HG03439 (cell line): ENCODE results near the gene CCL2.

ENCODE experiments used
- ATAC-seq: cut with Tn5 transposase; IDR thresholded peaks from one replicate; pipeline ENCODE4 v1.9.1; 2021; ENCODE audit warnings: mild to moderate bottlenecking, moderate library complexity; ENCODE audit not compliant: unreplicated experiment

The CCL2 gene

DNA sequence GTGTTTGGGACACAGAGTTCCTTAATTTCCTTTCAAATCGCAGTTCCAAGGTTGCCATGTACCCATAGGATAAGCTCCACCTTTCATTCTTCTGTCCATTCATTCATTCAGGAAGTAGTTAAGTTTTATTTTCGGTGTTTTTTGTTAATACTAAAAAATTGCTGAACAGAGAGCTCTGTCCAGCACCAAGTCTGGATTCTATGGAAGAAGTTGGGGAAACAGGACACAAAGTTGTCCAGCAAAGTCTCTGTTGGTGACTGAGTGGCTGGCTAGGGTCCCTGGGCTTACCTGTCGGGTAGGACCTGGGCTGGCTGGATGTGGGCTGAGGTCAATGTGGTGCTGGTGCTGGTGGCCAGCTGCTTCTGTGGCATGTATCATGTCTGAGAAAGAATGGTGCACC, 17.6 kb upstream of the CCL2 start:
- ATAC-seq = no peak

DNA sequence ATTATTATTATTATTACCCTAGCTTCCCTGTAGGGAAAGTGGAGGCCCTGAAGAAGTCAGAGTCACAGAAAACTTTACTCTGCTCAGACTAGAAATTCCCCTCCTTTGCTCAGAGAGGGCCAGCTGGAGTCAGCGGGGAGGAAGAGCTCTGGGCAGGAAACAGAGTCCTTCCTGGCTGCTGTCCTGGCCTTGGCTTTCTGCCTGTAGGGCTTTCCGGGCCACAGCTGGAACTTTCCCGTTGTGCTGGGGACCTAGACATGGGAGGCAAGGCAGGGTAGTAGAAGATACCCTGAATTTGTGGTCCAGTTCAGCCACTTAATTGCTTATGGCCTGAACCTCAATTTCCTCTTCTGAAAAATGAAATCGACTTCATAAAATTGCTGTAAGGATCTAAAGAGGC, 14.0 kb upstream of the CCL2 start:
- no peak for ATAC-seq

DNA sequence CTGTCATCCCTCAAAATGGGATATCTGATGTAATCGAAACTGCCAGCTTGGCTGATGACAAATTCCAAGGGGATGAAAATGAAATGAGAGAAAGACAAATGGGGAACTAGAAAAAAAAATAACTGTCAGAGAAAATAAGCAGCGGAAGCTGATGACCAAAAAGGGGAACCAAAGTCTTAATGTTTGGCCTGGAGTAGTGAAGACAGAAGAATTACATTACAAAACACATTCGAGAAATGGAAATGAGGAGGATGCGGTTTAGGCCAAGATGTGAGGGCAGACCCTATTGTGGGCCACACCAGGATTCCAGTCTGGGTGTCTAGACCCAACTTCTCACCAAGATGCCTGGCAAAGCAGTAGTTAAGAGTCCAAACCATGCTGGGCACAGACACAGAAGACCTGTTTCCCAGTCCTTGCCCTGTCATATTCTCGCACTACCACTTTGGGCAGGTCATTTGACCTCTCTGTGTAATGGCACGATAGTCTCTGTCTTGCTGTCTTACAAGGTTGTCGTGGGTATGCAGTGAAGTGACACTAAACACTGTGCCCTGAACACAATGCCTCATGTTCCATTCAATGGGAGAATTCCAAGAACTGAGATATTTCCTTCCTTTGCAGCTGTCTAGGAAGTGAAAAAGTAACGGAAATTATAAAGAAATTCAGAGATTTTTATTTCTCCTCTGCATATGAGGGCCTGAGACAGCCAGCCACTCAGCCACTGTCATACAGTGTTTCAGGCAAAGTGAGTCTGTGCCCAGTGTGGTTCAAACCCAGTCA, 12.3 kb upstream of the CCL2 start:
- no peak for ATAC-seq

DNA sequence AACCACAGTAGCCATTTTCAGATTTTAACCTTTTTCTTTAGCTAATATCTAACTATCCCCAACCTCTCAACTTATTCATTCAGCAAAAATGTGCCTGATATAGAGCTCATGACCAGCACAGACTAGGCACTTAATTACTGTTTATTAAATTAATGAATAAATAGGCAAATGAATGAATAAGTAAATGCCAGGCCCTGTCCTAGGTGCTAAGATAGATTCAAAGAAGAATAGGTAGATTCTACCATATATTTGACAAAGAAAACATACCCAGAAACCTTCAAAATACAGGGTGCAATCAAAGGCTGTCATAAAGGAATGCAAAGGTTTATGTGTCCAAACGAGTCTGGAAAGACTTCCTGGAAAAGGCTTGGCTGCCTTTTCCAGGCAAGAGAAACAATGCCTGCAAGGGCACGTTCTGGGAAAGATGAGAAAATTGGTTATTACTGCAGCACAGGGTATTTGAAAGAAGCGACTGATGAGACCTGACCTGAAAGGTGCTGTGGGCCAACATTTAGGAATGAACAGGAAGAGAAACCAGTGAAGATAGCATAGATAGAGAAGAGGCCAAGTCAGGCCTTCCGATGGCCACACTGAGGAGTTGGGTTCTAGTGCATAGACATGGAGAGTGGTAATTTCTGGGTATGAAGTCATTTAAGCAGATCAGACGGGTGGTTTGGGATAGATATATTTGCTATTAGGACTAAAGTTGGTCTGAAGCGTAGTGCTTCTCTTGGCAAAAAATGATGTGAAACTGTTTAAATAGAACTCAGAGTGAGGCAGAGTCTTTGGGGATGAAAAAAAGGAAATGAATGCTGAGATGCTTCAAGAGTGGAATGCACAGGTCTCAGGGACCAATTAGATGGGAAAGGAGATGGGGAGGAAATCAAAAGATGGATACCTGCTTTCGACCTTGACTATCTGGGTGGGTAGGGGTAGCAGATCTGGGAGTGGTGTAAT, 11.4 kb upstream of the CCL2 start:
- no peak for ATAC-seq

DNA sequence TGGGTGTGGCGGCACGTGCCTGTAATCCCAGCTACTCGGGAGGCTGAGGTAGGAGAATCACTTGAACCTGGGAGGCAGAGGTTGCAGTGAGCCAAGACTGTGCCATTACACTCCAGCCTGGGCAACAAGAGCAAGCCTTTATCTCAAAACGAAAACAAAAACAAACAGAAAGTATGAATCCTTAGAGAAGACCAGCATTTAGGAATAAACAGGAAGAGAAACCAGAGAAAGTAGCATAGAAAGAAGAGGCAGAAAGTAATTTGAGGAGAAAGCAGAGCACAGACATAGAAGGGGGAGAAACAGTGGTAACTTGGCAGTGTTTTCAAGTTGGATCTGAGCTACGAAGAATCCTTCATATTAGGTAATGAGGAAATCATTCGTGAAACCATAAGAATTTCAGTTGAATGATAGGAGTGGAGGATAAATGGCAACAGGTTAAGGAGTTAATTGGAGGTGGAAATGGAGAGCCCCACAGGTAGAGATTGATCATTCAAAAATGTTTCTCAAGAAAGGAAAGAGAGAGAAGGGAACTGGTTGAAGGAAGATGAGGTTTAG, 9.7 kb upstream of the CCL2 start:
- no peak for ATAC-seq

DNA sequence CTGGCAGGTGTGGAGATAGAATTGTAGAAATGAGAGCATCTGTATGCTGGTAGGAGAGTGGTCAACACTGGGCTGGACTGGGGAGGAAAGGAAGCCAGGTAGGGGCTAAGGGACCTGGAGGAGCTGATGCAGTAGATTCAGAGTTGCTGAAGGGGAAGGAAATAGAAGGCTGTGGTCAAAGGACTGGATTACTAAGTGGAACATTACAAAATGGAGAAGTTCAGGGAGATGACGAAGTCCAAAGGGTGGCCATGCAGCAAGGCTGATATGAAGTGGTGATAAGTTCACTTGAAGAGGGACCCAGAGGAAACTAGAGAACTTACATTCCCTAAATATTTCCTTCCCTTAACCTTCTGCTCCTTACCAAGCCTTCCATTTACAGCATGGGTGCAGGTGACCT, 8.6 kb upstream of the CCL2 start:
- ATAC-seq = no peak

DNA sequence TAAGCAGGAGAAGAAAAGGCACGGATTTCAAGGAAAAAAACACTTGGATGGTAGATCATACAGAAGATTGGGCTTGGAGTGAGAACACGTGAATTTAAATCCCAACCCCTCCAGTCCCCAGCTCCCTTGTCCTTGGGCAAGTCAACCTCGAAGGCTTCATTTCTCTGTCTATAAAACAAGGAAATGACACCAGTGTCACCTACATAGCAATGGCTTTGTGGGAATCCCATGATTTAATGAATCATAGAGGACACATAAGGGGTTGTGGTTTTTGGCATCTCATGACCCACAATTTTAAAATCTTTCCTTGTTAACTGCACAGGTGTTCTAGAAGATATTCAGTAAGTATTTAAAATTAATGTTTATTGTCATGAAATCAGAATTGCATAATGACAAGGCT, 8.2 kb upstream of the CCL2 start:
- no peak for ATAC-seq

DNA sequence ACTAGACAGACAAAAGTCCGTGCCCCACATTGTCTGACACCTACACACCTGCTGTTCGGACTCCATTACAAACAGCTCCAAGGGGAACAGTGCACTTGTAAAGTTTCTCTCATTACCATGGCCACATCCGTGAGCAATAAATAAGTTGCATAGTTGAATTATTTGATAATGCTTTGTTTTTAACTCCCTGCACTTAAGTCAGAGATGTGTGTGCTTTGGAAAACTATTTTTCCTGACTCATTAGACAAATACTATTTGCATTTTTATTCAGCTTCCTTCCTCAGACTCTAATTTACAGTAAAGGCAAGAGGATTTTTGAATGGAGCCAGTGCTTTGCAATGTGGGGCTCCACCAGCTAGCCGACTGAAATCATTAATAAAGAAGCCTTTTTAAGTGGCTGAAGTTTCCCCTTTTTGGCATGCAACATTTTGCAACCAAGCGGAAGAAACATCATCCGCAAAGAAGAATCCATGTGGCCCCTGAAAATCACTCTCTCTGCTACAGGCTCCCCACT, 6.5 kb upstream of the CCL2 start:
- no peak for ATAC-seq

DNA sequence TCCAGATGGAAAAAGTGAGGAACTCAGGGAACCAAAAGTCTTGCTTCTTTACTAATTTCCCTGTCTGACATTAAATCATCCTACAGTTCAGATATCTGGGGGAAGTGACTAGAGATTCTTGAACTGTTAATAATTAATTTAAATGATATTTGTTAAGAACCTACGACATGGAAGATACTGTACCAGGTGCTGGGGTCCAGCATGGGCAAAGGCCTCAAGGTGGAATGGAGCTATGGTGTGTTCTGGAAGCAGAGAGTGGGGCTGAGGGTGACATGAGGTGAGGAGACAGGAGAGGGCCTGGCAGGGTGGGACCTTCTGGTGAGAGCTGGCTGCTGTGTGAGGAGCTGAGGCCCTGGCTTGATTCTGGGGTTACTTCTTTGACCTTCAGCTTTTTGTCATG, 6.0 kb upstream of the CCL2 start:
- ATAC-seq = no peak

DNA sequence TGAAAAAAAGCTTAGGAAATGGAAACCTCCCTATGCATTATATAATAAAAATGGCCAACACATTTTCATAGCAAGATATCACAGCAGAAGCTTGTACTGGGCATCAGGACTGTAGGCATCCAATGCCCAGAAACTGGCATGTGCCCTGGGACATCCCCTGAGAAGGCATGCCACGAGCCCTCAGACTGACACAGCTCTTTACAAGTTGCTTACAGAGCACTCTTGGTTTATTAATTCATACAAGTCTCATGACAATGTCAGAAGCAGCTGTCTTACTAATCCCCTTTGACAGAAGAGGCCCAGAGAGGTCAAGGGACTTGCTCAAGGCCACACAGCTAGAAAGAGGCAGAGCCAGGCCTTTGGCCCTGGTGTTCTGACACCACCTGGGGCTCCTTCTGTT, 5.6 kb upstream of the CCL2 start:
- no peak for ATAC-seq

DNA sequence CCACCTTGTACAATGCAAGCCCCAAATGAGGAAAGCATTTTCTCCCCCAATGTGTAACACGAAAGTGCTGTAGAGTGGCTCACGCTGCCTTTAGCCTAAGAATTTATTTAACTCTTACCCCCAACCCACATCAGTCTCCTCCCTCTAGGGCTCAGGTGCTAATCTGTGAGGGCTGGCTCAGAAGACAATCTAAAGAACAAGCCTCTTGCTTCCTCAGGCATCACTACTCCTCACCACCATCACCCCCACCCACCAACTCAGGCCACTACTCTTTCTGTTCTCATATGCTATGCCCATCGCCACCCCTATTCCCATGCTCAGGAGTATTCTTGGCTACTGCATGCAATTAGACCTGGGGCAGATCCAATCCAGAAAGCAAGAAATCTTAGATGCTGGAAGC, 3.9 kb upstream of the CCL2 start:
- ATAC-seq = no peak

DNA sequence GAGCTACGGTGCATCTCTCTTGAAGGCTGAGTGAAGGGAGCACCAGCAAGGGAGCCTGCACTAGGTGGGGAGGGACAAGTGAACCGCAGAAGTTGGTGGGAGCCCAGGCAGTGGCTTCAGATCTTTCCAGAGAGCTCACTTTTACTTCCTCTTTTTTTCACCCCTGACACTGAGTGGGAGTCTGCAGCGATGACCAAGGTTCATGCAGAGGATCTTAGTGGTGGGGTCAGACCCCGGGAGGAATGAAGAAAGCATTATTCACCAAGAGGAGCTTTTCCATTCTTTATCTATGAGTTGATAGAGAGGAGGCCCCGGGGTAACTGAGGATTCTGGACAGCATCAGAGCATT, 3.0 kb upstream of the CCL2 start:
- no peak for ATAC-seq

DNA sequence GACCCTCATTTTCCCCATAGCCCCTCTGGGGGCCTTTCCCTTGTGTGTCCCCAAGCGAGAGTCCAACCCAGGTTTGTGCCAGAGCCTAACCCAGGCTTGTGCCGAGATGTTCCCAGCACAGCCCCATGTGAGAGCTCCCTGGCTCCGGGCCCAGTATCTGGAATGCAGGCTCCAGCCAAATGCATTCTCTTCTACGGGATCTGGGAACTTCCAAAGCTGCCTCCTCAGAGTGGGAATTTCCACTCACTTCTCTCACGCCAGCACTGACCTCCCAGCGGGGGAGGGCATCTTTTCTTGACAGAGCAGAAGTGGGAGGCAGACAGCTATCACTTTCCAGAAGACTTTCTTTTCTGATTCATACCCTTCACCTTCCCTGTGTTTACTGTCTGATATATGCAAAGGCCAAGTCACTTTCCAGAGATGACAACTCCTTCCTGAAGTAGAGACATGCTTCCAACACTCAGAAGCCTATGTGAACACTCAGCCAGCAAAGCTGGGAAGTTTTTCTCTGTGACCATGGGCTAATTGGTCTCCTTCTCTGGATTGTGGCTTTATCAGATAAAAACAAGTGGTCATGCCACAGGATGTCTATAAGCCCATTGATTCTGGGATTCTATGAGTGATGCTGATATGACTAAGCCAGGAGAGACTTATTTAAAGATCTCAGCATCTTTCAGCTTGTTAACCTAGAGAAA, 2.5 kb upstream of the CCL2 start:
- no peak for ATAC-seq

DNA sequence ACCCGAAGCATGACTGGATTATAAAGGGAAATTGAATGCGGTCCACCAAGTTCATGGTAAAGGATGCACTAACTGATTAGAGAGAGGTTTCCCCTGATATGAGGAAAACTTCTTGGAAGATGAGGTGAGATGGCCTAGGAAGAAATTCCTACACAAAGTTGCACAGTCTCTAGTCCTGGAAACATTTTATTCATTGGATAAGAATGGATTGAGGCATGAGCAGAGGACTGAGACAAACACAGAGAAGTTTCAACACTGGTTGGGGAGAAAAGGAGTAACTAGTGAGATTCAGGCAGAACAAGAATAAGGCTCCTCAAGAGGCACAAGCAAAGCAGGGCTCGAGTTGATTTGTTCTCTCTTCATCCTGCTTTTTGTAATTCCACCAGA, 2.0 kb upstream of the CCL2 start:
- ATAC-seq = no peak

DNA sequence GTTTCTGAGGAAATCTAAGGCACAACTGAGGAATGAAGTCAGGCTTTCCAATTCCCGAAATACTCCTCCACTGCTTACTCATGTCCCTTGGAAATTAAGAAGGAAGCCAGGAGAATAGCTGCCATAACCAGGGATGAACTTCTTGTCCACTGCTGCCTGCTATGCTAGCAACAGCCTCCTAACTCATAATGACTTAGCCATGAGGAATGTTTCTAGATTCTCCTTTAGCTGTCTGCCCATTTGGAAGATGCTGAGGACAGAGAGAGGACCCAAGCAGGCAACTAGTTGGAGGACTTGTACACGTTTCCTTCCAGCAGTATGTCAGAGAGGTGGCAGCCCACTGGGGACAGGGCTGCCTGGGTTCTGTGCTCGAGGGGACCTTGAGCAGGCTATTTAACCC, 939 bp upstream of the CCL2 start:
- ATAC-seq = no peak

DNA sequence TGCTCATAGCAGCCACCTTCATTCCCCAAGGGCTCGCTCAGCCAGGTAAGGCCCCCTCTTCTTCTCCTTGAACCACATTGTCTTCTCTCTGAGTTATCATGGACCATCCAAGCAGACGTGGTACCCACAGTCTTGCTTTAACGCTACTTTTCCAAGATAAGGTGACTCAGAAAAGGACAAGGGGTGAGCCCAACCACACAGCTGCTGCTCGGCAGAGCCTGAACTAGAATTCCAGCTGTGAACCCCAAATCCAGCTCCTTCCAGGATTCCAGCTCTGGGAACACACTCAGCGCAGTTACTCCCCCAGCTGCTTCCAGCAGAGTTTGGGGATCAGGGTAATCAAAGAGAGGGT, 272 bp downstream of the CCL2 start:
- no peak for ATAC-seq

DNA sequence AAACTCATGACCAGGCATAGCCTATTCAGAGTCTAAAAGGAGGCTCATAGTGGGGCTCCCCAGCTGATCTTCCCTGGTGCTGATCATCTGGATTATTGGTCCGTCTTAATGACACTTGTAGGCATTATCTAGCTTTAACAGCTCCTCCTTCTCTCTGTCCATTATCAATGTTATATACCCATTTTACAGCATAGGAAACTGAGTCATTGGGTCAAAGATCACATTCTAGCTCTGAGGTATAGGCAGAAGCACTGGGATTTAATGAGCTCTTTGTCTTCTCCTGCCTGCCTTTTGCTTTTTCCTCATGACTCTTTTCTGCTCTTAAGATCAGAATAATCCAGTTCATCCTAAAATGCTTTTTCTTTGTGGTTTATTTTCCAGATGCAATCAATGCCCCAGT, 756 bp downstream of the CCL2 start:
- ATAC-seq = no peak

DNA sequence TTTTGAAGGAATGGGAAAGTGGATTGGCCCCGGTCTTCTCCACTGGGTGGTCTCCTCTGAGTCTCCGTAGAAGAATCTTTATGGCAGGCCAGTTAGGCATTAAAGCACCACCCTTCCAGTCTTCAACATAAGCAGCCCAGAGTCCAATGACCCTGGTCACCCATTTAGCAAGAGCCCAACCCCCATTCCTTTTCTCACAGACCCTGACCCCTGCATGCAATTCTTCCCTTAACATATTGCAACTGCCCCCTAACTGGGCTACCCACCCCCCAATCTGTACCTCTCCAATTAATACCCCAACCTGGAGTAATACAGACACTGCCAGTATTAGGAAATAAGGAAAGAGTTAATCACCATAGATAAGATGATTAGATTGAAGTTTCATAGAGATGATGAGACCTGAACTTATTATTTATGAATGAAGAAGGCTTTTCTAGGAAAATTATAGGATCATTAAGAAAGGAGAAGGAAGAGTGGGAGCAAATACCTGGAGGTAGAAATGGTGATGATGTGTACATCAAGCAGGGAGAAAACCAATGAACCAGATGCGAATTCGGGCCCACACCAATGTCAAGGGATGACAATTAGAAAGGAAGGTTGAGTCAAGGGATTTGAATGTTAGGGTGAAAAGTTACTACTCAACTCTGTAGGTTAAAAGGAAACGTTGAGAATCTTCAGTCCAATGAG, 2.4 kb downstream of the CCL2 start:
- no peak for ATAC-seq

DNA sequence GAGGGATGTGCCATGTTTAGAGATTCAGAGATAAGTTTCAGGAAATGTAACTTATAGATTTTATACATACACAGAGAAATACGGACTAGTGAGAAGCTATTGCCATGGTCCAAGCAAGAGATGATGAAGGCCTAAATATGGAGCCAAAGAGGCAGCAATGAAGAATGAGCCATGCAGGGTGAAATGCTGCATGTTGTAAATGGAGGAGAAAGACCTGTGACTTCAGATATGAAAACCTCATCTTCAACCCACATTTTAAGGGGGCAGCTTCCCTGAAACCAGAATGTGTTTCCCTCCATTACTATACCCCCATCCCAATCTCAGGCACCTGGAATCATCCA, 2.9 kb downstream of the CCL2 start:
- no peak for ATAC-seq

DNA sequence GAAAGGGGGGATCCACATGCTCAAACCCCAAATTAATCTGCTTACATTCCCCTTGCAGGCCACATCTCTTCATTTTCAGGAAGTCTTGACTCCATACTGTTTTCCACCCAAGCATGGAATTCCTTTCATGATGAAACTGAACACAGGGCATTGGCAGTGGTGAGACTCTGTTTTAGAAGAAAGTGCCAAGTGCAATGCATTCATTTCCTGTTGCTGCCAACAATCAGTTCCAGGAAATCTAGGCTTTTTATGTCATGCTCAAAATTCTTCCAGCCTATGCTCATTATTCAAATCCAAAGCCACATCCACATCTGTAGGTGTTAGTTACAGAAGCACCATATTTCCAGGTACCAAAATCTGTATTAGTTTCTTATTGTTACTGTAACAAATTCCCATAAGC, 4.1 kb downstream of the CCL2 start:
- no peak for ATAC-seq

DNA sequence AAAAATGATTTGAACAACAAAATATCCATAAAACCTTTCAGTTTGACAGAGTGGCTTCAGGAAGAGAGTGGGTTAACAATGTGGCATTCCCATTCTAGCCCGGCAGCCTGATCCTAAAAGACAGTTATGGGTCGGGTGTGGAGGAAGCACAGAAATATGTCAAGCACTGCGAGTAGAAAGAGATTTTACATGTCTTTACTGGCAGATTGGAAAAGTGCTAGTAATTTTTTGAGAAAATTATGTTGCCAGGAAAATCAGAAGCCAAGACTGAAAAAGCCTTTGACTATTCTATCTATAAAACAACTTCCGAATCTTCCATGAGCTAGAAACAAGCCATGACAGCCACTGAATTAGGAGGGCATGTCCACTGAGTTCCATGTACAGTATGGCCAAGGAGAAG, 5.8 kb downstream of the CCL2 start:
- ATAC-seq = no peak
